ENCODE measurements around the gene DNAH10.

DNAH10 gene

GRCh38 chr12:123847876-123848275, 85.8 kb downstream of the DNAH10 start:
- DNase-seq = no peak

- no peak for DNase-seq
Observed at GRCh38 chr12:123849517-123849916, 87.4 kb downstream of the DNAH10 start.

DNA sequence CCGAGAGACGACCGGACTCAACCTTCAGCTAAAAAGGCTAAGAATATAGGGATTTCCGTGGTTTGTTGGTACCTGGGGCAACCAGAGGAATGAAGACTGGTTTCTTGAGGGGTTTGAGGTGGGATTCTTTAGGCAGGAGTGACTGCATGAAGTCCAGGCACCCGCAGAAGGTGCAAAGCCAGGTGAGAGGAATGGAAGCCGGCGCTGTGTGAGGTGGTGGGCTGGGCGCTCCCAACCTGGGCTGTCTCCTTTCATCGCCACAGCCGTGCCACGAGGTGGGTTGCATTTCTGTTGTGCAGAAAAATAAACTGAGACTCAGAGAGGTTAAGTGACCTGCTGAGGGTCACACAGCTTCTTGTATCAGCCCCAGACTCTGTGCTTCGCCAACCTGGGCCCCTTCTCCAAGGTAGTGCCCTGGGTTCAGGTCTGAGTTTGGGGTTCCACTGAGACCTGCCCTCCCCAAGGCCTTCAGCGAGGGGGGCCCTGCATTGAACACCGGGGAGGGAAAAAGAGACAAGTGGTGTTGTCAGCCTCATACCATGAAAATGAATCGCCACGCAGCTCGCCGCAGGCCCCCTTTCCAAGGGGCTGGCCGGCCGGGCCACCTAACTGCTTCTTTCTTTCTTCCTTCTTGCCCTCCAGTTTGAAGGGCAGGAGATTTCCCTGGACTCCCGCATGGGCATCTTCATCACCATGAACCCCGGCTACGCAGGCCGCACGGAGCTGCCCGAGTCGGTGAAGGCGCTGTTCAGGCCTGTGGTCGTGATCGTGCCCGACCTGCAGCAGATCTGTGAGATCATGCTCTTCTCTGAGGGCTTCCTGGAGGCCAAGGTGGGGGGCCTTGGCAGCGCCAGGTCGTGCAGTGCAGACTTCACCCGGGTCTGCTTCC, 88.4 kb downstream of the DNAH10 start:
- DNase-seq = no peak

- DNase-seq = no peak
Observed at GRCh38 chr12:123853396-123854070, 91.4 kb downstream of the DNAH10 start.

GRCh38 chr12:123854232-123854631, 92.1 kb downstream of the DNAH10 start:
- DNase-seq = no peak

DNA sequence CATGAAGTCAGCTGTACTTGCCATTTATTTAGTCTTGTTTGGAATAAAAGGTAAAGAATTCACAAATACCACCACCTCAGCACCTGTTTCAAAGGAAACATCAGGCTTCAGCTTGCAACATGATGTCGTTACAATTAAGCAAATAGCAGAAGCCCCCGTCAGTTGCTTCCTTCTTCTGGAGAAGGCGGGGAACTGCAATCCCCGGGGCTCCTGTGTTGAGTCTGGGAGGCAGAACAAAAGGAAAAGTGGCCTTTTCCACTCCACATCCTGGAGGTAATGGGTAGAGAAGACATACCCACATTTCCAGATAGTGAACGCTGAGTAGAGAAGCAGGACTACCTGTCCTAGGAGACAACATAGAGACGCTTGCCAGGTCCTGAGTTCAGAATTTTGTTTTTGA, 92.8 kb downstream of the DNAH10 start:
- no peak for DNase-seq

DNA sequence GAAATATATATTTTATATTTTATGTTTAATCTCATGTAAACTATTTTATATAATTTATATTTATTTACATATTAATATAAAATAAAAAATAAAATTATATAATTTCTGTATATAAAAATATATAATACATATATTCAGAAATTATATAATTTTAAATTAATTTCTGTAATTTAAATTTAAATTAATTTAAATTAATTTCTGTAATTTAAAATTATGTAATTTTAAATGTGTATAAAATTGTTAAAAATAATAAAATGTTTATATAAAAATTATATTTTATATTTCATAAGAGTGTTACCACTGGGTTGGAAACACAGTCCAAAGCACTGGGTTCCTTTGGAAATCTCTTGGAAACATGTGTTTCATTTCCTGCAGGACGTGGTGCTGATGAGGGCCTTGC, 94.6 kb downstream of the DNAH10 start:
- no peak for DNase-seq

GRCh38 chr12:123858176-123858575, 96.1 kb downstream of the DNAH10 start:
- DNase-seq = no peak

DNA sequence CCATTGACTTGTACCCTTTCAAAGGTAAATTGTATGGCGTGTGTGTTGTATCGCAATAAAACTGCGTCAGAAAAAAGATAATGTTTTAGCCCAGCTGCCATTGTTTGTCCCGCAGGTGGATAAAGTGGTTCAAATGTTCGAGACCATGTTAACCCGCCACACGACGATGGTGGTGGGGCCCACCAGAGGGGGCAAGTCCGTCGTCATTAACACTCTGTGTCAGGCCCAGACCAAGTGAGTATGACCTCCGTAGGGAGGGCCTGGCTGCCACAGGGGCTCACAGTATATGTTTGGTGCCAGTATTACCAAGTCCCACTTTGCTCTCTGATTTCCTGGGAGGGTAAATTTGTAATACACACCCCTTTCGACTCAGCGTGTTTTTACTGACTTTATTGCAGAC, 96.9 kb downstream of the DNAH10 start:
- no peak for DNase-seq

- DNase-seq = no peak
Observed at GRCh38 chr12:123860377-123860776, 98.3 kb downstream of the DNAH10 start.

DNA sequence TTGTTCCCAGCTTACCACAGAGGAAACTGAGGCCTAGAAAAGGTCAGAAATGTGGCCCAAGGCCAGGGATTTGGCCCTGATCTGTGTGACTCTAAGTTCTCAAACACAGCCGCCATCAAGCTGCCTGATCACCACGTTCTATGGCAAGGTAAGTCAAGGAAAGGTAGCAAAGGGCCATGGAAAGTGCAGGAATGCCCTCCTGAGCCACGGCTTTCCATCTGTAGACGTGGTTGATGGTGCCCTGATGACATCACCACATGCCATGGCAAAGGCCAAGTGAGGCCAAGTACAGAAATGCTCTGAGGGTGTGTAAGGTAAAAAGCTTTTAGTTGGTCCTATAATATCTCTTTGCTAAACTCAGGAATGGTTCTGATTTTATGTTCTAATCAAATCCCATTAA, 99.3 kb downstream of the DNAH10 start:
- no peak for DNase-seq

GRCh38 chr12:123867141-123867540, 105.0 kb downstream of the DNAH10 start:
- no peak for DNase-seq

DNA sequence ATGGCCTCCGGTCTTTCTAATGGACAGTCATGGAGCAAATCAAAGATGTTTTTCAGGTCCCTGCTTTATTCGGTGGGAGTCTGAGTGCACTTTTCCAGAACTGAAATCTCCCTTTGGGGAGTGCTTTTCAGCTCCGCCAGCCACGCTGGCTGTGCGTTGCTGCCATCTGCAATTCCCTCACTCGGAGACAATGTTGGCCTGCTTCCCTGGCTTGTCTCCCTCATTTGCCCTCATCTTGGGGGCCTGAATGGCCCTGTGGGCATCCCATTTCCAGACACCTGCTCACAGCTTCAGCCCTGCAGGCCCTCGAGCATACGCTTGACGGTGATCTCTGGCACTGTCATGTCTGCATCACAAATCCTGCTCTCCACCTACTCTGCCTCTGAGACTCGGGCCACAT, 106.7 kb downstream of the DNAH10 start:
- DNase-seq = no peak

DNA sequence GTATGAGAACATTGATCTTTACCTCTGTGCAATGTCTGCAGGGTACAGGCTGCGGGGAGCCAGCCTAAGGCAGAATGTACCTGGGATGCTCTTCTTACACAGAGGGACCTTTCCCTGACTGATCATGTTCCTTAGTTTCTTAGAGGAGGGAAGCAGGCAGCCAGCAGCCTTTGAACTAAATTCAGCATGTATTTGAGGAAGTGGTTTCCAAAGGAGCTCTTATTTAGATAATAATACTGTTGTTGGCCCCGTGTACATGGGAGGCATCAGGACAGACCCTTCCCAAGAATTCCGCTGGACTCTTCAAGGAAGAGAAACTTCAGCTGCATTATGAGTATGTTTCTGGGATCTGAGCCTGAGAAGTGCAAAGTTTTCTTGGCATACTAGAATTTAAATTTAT, 111.7 kb downstream of the DNAH10 start:
- DNase-seq = no peak

GRCh38 chr12:123877968-123878367, 115.9 kb downstream of the DNAH10 start:
- no peak for DNase-seq

GRCh38 chr12:123879101-123879500, 117.0 kb downstream of the DNAH10 start:
- no peak for DNase-seq

- DNase-seq = no peak
Observed at GRCh38 chr12:123879691-123880090, 117.6 kb downstream of the DNAH10 start.

- DNase-seq = no peak
Observed at GRCh38 chr12:123882161-123882705, 120.1 kb downstream of the DNAH10 start.

DNA sequence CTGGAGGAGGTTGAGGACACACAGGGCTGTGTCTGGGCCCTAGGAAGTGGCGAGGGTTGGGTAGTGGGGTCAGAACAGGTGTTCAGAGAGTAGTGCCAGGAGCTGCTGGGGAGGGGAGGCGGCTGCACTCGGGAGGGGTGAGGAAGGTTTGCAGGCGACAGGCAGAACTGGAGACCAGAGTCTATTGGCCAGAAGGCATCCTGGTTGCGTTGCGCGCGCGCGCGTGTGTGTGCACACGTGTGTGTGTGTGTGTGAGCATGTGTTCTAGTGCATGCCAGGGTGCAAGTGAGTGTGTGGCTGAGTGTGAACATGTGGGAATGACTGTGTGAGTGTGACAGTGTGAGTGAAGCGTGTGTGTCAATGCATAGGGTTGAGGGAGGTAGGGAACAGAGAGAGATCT, 124.2 kb downstream of the DNAH10 start:
- no peak for DNase-seq

DNA sequence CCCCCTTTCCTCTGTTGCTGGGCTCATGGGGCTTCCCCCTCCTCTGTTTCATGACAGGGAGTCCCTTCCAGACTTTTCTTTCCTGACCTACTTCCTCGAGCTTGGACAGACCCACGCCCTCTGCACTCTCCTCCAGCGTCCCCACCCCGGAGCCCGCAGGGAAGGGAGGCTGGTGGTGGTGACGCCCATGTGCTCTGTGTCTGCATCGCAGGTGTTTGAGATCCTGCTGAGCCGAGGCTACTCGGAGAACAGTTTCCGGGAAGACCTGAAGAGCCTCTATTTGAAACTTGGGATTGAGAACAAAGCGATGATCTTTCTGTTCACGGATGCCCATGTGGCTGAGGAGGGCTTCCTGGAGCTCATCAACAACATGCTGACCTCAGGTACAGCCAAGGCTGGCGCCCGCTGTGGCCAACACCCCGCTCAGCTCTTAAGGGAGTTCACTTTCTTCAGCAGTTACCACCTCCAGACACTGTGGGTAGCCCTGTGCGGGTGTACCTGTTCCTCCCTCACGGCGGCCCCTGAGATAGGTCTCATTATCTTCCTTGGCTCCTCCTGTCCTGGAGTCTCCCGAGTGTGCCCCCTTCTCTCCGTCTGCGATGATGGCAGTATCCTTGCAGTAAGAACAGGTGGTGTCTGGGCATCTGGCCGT, 125.0 kb downstream of the DNAH10 start:
- no peak for DNase-seq

DNA sequence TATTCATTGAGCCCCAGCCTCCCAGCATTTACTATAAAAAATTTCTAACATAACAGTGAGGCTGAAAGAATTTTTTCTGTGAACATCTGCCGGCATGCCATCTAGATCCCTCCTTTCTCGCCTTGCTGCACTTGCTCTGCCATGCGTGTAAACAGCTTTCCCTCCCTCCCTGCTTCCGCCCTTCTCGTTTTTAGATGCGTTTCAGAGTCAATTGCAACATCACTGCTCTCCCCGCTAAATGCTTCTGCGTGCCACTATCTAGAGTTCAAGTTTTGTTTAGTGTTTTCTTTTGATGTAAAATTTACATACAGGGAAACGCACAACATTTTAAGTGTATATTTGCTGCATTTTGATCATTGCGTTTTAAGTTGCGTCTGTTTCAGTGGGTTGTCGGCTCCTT, 126.9 kb downstream of the DNAH10 start:
- no peak for DNase-seq

GRCh38 chr12:123889848-123890535, 127.9 kb downstream of the DNAH10 start:
- DNase-seq = no peak

DNA sequence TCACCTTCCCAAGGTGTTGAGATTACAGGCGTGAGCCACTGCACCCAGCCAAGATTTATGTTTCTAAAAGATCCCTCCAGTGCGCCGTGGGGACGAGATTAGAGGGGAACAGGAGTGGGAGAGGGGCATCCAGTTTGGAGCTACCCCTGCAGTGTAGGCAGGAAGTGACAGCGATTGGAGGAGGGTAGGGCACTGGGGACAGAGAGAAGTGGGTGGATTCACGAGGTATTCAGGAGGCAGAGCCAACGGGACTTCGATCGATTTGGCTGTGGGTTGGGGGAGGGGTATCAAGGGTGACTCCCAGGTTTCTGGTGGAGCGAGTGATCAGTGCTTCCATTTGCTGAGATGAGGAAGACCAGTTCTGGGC, 128.4 kb downstream of the DNAH10 start:
- no peak for DNase-seq
